Spleen (tissue), 11 donors: Measurements from ENCODE around the gene STON2. TPM values are rescaled to one million over a fixed set of nuclear protein-coding genes. Genes with fewer than 3 reads are reported as not detected.

Experiments used
- DNase-seq: peaks from one replicate; pipeline ENCODE4 v3.0.0-alpha.2; 2020
- H3K27ac ChIP-seq, 8 donors: fragments of 200-600 bp; sonication (generic) in 7 of 8; 1 replicate in 4 of 8; 2 replicates in 4 of 8; pipeline versions ENCODE4 v1.5.0 to v1.8.0; 2016 to 2021; ENCODE audit warnings: inconsistent platforms in 4 of 8, mild to moderate bottlenecking in 4 of 8, moderate library complexity in 1 of 8
- H3K27me3 ChIP-seq, 7 donors: fragments of 200-600 bp; sonication (generic) in 6 of 7; replicated peaks in 1 of 7; 1 replicate in 4 of 7; 2 replicates in 3 of 7; pipeline versions ENCODE4 v1.5.0 to v1.8.0; 2016 to 2021; ENCODE audit warnings: inconsistent platforms in 3 of 7, mild to moderate bottlenecking in 1 of 7
- H3K36me3 ChIP-seq, 6 donors: fragments of 200-600 bp; sonication (generic) in 5 of 6; 1 replicate in 4 of 6; 2 replicates in 2 of 6; pipeline versions ENCODE4 v1.5.0 to v1.8.0; 2016 to 2021; ENCODE audit warnings: inconsistent platforms in 2 of 6
- H3K4me1 ChIP-seq, 6 donors: fragments of 200-600 bp; sonication (generic) in 5 of 6; 1 replicate in 3 of 6; 2 replicates in 3 of 6; pipeline versions ENCODE4 v1.5.0 to v1.8.0; 2016 to 2021; ENCODE audit warnings: inconsistent platforms in 3 of 6
- H3K4me3 ChIP-seq, 8 donors: fragments of 200-600 bp; sonication (generic) in 7 of 8; 1 replicate in 4 of 8; 2 replicates in 4 of 8; pipeline versions ENCODE4 v1.5.0 to v1.8.0; 2016 to 2021; ENCODE audit warnings: inconsistent platforms in 4 of 8, mild to moderate bottlenecking in 4 of 8, moderate library complexity in 2 of 8
- H3K9me3 ChIP-seq, 8 donors: fragments of 200-600 bp; sonication (generic) in 7 of 8; 1 replicate in 4 of 8; 2 replicates in 4 of 8; pipeline versions ENCODE4 v1.5.0 to v1.8.0; 2016 to 2021; ENCODE audit warnings: inconsistent platforms in 4 of 8
- POLR2A ChIP-seq, 3 donors: fragments of 450-650 bp; IDR thresholded peaks; one replicate each; pipeline ENCODE4 v1.5.1; 2017; ENCODE audit warnings: antibody characterized with exemption in 3 of 3, mild to moderate bottlenecking in 1 of 3
- POLR2AphosphoS5 ChIP-seq, 3 donors: sonication (generic); formaldehyde crosslinking; IDR thresholded peaks; one replicate each; pipeline ENCODE4 v1.5.1; 2017; ENCODE audit warnings: antibody characterized with exemption in 3 of 3
- WGBS, 5 donors: extraction: QIAGEN DNeasy Blood & Tissue Kit in 3 of 5; methylation state at CpG; one replicate each; pipeline versions ENCODE4 v1.1.5 to v1.1.7; 2013 to 2018; 5-methylcytosine and 5-hydroxymethylcytosine counted together
- intact Hi-C: fragments of 100-400 bp; cut with DNase I; formaldehyde crosslinking; loops from one replicate; pipeline ENCODE4 v1.15.0; 2023; ENCODE audit warnings: low total_unique reads
- polyA plus RNA-seq, 3 donors: library from polyadenylated mRNA; stranded (reverse); fragments of 200-250 nt; gene quantifications; one replicate each; pipeline ENCODE4 v1.2.1, GENCODE V29; 2013
- total RNA-seq, 7 donors: library from RNA; depleted of rRNA in 3 of 7; stranded (reverse); fragments of >200 nt in 3 of 7; fragmentation: NEBNext Ultra II Directional in 4 of 7; extraction: Animal tissue kit (Norgen Biotek cat#: 25700) in 4 of 7; gene quantifications; one replicate each; pipeline versions ENCODE4 v1.1.0 to v1.2.1, GENCODE V29; 2016 to 2021
- TF ChIP-seq, protein P1 (sequence below), 11 experiments: fragments of 200-600 bp in 7 of 11; fragments of 450-650 bp in 4 of 11; sonication (generic) in 4 of 11; IDR thresholded peaks in 8 of 11; conservative IDR thresholded peaks in 3 of 11; 1 replicate in 7 of 11; 2 replicates in 4 of 11; pipeline versions ENCODE4 v1.4.0 to v1.8.0; 2016 to 2021; ENCODE audit warnings: antibody characterized with exemption in 11 of 11, inconsistent platforms in 4 of 11, mild to moderate bottlenecking in 1 of 11
- donor health status: healthy with polysubstance abuse.
- donor health status: DM: no; HTN: no; CAD: no; lungs with moderate emphysema.
- donor health status: DM: no; HTN: no; CAD: no.
- donor health status: Bipolar disorder and iron deficiency.
- donor health status: healthy.
- donor health status: DM: no; HTN: no; CAD: no.
- donor health status: DM: yes; HTN: yes; CAD: no.

STON2 gene
- total and polyA plus RNA-seq, 10 donors, result 3.5 to 236 (median 167) TPM

DNA sequence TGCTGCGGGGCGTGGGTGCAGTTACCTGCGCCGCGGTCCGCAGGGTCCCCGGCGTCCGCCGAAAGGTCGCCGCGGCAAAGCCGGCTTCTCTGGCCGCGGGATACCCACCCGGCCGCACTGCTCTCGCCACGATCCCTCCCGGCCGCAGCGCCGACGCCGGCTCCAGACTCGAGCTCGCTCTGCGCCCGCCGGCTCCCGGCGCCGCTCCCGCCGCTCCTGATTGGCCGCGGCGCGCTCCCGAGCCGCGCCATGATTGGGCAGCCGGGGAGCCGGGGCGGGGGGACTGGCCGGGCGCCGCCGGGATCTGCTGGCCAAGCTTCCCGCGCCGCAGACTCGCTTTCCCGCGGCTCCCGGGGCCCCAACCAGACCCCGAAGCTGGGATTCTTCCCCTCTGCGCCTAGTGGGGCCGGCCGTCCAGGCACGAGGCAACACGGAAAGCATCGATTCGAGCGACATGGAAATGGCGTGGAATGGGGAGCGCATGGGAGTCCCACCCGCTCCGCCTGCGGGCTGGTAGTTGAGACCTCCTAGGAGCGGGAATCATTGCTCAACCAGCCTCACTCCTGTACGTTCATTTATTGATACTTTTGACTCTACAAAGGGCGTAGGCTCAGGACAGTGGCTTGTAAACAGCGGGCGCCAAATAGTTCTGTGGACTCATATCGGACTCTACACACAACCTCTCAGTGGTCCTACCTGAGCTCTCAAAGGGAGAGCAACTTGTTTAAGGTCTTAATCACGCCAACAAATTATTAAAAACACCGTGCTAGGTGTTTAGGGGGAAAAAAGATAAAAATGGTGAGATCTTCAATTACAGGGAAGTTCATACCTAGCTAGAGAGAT, 36.4 kb upstream of the STON2 start:
- Histone ChIP-seq H3K4me3 (peak overlapping the region; percentile 51 to 89 (median 64)), H3K9me3 (no peaks in the 10 kb centered on the region), H3K36me3 (no peaks in the 10 kb centered on the region), H3K27ac (peak overlapping the region in 7 of 8 donors; percentile 55 to 83 (median 76)), H3K27me3 (peaks cover 0 to 88% (median 26%) of the 10 kb centered on the region in 7 donors), H3K4me1 (peaks cover 0 to 55% (median 28%) of the 10 kb centered on the region in 6 donors)
- 2% methylated on average over 27 to 79 of the region's 79 CpGs for WGBS, 5 donors
- peak; percentile 87 for DNase-seq
- intact Hi-C loops, result no loop called here
- TF ChIP-seq POLR2A (IDR thresholded peaks at IDR 0.05) (no peak), POLR2AphosphoS5 (IDR thresholded peaks at IDR 0.05) (peak; percentile 36 to 74 (median 41))
- TF ChIP-seq, protein P1, sequence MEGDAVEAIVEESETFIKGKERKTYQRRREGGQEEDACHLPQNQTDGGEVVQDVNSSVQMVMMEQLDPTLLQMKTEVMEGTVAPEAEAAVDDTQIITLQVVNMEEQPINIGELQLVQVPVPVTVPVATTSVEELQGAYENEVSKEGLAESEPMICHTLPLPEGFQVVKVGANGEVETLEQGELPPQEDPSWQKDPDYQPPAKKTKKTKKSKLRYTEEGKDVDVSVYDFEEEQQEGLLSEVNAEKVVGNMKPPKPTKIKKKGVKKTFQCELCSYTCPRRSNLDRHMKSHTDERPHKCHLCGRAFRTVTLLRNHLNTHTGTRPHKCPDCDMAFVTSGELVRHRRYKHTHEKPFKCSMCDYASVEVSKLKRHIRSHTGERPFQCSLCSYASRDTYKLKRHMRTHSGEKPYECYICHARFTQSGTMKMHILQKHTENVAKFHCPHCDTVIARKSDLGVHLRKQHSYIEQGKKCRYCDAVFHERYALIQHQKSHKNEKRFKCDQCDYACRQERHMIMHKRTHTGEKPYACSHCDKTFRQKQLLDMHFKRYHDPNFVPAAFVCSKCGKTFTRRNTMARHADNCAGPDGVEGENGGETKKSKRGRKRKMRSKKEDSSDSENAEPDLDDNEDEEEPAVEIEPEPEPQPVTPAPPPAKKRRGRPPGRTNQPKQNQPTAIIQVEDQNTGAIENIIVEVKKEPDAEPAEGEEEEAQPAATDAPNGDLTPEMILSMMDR (IDR thresholded peaks at IDR 0.05 in 8 of 11, conservative IDR thresholded peaks at IDR 0.05 in 3 of 11), result no peak

- Histone ChIP-seq H3K27me3 (peaks cover 0 to 82% (median 26%) of the 10 kb centered on the region in 7 donors), H3K4me3 (peak overlapping the region; percentile 51 to 89 (median 64)), H3K27ac (peak overlapping the region; percentile 35 to 83 (median 76)), H3K4me1 (peaks cover 0 to 63% (median 32%) of the 10 kb centered on the region in 6 donors), H3K9me3 (no peaks in the 10 kb centered on the region), H3K36me3 (no peaks in the 10 kb centered on the region)
- WGBS, 5 donors, result 1% methylated on average over 29 to 73 of the region's 73 CpGs
- DNase-seq, result peak; percentile 85
- TF ChIP-seq, protein P1 (IDR thresholded peaks at IDR 0.05 in 8 of 11, conservative IDR thresholded peaks at IDR 0.05 in 3 of 11), result no peak
- TF ChIP-seq POLR2AphosphoS5 (IDR thresholded peaks at IDR 0.05), result peak in 2 of 3 donors; percentile 63 to 68
- intact Hi-C loops, result no loop called here
Measured at GRCh38 chr14:81435391-81436295, 35.5 kb upstream of the STON2 start.

DNA sequence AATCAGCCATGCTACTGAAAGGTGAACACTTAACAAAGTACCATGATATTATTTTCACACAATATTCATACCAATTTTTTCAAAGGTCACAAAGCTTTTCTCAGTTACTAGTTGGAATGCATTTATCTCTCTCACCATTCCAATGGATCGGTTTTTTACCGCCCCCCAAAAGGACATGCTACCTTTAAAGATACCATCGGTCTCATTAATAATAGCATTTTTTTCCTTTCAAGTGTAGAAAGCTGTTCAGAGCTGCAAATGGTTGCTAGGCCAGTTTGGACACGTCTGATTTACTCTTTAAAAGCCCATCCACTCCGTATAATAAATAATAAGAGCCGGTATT, 34.9 kb upstream of the STON2 start:
- H3K27ac ChIP-seq, result peak overlapping the region in 7 of 8 donors; percentile 55 to 83 (median 76)
- H3K27me3 ChIP-seq, result peaks cover 0 to 77% (median 26%) of the 10 kb centered on the region in 7 donors
- TF ChIP-seq, protein P1 (IDR thresholded peaks at IDR 0.05 in 8 of 11, conservative IDR thresholded peaks at IDR 0.05 in 3 of 11), result no peak
- TF ChIP-seq POLR2AphosphoS5 (IDR thresholded peaks at IDR 0.05) (no peak), POLR2A (IDR thresholded peaks at IDR 0.05) (no peak)
- peak overlapping the region; percentile 51 to 89 (median 64) for H3K4me3 ChIP-seq
- no peaks in the 10 kb centered on the region for H3K36me3 ChIP-seq
- H3K4me1 ChIP-seq, result peaks cover 0 to 69% (median 33%) of the 10 kb centered on the region in 6 donors
- no peak for DNase-seq
- 18 to 29% (median 28%) methylated on average over 6 of the region's 6 CpGs for WGBS, 5 donors
- H3K9me3 ChIP-seq, result no peaks in the 10 kb centered on the region
- intact Hi-C loops, result no loop called here
